CD4-positive, alpha-beta T cell treated with Interleukin-17A for 4 hours (primary cell): ENCODE data around the gene BAG5.
"Not testable (repeated sequence)": the region's sequence is repeated elsewhere in the genome, so short reads cannot be mapped to it uniquely, and the experiment has no call there.

Source experiments
- DNase-seq: peaks from one replicate; pipeline ENCODE4 v3.0.0-alpha.2; 2020; ENCODE audit warnings: mixed read lengths

The BAG5 gene

GRCh38 chr14:103521951-103522563 lies 40.4 kb downstream of the BAG5 start:
- peak; percentile 31 for DNase-seq

GRCh38 chr14:103521438-103521950 lies 41.0 kb downstream of the BAG5 start:
- DNase-seq, result peak; percentile 22

DNA sequence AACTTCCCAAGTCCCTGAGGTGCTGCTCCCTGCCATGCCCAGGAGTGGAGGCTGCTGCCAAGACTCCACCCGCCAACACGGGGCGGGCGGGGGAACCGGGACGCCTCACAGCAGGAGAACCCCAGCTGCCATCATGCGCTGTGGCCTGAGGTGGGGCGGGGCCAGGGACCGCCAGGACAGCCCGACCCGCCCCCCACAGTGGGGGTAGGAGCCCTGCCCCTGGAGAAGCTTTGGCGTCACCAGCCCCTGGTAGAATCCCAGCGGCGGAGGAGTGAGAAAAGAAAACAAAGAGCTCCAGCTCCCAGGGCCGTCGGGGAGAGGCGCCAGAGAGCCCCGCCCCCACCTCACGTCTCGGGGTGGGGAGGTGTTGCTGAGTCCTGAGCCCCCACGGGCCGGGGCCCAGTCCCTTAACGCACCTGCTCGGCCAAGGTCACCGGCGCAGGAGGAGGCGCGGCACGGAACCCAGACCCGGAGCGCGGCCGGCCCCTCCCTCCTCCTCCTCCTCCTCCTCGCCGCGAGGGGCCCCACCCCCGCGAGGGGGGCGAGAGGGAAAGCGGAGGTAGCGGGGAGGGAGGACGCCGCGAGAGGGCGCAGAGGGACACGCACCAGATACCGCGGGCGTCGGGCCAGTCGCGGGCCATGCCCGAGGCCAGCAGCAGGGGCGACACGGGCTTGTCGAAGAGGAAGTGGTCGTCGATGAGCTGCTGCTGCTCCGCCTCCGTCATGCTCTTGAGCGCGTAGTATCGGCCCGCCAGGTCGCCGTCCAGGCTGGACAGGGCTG lies 41.6 kb downstream of the BAG5 start:
- peak; percentile 79 for DNase-seq

DNA sequence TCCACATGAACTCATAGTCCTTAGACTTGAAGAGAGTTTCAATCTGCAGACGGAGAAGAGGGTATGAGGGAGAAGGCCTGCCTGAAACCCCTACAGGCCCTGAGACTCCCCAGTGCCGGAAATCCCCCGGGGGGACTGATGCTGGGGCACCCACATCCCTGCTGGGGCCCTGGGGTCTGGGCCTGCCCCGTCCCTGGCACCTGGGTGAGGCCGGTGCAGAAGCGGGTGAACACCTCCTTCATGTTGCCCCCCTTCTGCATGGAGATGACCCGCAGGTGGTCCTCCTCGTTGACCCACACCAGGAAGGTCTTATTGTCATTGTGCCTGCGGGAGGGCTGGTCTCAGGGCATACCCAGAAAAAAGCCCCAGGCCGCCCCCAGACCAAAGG lies 42.2 kb downstream of the BAG5 start:
- no peak for DNase-seq

- no peak for DNase-seq
Observed at GRCh38 chr14:103519837-103520212, 42.6 kb downstream of the BAG5 start.

DNA sequence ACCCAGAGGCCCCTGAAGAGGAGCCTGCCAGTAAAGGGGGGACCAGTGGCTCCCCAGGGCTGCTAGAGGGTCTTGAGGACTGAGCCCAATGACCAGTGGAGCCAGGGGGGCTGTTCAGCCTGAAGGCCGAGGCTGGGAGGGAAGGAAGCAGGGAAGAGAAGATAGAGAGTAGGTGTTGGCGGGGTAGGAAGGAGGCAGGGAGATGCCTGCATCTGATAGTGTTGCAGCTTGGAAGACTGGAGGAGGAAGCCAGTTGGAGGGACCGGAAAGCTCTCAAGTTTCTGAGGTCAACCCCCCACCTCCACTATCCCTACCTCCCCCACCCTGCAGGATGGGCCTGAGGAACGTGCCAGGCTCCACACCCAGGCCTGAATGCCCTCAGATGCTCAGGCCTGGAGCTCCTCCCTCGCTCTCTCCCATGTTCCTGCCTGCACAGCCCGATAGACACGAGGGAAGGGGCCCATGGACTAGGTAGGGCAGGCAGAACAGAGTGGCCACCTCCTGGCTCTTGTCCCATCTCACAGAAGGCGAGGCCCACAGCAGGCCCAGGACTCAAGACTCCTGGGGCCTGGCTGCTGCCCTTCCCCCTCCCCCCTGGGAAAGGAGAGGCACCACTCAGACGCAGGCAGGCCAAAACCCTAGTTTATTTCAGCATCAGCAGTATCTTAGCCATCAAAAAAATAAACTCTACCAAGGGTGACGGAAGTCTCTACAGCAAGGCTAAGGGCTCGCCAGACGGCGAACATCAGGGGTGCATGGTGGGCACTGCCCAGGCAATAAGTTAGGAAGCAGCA lies 43.2 kb downstream of the BAG5 start:
- DNase-seq, result no peak

DNA sequence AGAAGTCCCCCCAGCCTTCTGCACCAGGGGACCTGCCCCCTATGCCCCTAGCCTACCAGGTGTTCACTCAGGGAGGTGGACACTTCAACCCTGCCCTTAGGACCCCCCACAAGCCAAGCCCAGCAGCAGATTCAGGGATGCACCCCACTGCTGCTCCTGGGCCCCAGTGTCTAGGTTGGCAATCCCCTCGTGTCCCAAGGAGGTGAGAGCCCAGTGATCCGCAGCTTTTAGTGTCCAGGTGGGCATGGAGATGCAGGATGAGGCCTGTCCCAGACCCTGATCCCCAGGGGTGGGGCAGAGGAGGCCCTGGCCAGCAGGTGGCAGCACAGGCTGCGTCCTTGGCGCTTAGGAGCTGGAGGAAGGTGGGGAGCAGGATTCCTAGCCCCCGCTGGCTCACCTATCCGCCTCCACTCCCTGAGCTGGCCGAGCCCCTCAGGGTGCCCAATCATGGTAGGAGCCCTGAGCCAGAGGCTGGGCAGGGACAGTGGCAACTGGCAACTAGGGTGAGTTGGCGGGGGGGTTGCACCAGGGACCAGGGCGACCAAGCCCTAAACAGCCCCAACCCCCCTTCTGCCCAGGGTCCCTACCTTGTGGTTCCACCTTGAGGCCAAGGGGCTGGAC lies 43.9 kb downstream of the BAG5 start:
- peak; percentile 75 for DNase-seq

DNA sequence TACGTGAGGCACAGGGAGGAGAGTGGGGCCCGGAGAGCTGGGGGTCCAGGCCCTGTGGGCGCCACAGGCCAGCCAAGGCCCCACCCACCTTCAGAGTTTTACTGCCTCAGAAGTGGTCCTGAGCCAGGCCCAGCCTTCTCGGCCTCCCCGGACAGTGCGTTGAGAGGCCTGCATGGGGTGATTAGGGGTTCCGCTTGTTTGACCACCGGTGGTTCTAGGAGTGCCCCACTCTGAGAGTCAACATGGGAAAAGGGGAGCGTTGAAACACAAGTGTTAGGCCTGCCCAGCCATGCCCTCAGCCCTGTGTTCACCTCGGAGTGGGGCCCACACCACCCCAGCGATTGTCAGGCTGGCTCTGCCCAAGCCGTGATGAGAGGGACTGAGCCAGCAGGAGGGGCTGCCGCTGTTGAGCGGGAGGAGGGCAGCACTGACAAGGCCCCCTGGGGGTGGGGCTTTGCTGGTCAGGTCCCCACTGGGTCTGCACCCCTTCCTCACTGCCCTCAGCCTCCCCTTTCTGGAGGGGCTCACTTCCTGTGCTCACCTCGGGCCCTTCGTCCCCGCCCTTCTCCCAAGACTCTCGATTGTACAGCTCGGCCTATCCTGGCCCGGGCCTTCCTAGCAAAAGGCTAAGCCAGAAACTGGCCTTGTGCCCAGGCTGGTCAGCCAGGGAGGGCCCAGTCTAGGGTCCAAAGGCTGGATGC lies 44.6 kb downstream of the BAG5 start:
- DNase-seq, result no peak

GRCh38 chr14:103517174-103517566 lies 45.3 kb downstream of the BAG5 start:
- no peak for DNase-seq

DNA sequence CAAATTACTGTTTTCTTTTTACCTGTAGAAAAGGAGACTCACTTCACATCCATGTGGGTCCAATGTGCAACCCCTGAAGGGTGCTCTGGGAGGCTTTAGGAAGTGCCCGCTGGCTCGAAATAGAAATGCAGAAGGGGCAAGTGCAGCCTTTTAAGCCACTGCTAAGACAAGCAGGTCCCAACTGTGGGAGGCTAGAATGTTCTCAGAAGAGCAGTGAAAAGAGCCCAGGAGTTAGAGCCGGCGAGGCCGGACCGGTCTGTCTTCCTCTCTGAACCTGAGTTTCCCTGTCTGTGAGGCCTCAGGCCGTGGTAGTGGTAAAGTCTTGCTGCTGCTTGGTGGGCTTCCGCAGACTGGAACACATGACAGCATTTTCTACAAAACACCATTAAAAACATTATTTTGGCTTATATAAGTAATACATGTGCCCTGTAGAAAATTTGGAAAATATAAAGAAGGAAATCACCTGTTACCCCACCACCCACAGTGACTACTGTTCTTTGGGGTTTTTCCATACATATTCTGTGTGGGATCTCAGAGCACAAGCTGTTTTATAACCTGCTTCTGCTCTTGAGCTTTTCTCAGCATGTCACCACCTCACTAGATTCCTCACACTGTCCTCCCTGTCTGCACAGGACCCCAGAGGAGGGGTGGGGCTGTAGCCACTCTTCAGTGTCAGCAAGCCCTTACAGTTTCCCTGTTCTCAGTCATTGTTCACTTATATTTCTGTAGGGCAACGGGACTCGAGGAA lies 45.9 kb downstream of the BAG5 start:
- no peak for DNase-seq

GRCh38 chr14:103514596-103515421 lies 47.6 kb downstream of the BAG5 start:
- DNase-seq, result no peak

DNA sequence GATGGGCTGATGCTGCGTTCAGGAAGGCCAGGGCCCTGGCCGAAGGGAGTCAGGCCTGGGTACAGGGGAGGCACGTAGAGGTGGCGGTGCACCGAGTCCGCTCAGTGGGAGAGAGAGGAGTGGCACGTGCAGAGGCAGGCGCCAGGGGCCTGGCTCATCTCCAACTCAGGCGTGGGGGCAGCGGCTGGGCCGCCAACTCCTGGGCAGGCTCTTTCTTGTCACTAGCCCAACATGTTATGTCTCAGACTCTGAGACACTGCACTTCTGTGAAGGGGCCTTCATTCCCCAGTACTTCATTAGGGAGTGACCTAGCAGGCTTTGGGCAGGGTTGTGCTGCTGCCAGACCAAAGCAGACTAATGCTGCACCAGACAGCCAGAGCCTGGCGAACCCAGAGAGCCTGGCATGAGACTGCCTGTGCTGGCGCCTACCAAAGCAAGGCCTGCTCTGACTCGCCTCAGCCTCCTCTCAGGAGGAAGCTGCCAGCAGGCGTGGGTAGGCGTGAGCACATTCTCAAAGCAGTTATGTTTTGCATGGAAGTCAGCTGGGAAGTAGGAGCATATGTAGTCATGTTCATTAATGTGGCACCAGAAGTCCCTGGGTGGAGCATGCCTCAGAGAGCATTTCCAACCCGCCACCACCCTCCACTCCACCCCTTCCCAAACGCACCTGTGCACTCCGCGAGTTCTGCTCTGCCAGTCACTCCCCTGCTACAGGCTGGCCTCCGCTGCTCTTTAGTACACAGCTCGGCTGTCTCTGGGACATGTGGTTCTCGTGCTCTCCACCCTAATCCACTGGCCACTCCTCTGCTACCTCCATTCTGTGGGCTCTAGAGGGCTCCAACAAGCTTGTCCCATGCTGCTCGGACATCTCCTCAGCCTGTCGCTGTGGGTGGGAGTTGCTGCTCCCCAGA lies 49.5 kb downstream of the BAG5 start:
- DNase-seq, result no peak

GRCh38 chr14:103512180-103512579 lies 50.3 kb downstream of the BAG5 start:
- DNase-seq, result not testable (repeated sequence)

- DNase-seq, result no peak
Observed at GRCh38 chr14:103510724-103511693, 51.4 kb downstream of the BAG5 start.

DNA sequence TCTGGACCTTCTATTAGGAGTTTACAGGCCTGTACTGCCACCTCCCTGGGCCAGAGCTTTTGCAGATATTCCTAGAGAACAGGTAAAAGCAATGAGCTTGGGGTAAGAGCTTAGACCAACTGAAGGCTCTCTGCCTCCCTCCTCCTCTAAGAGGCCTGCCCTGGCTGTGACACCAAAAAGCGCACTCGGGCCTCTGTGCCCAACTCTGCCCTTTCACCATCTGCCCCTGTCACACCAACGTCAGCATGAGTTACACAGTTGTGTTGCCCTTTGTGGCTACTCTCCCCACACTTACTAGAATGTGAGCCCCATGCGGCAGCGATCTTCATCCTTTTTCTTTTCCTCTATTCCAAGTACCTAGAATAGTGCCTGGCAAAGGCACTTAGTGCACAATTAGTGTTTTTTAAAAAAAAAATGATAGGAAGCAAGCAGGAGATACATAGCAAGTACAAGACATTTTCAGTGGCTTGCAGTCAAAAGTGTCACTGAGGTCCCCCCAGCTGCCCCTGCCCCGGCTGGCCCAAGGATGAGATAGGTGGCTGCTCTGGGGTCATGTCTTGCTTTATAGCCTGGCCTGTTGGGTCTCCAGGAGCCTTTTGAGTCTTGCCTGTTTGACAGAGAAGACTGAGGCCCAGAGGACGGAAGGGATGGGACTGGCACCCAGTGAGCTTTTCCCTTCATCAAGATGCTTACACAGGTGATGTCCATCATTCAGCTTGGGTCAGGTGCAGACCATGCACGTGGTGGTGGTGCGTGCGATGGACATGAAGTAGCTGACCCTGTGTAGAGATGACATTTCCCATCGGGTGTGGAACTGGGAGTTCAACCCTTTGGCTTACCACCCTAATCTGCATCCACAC lies 52.4 kb downstream of the BAG5 start:
- DNase-seq, result no peak

GRCh38 chr14:103508521-103509329 lies 53.7 kb downstream of the BAG5 start:
- no peak for DNase-seq

- no peak for DNase-seq
Observed at GRCh38 chr14:103507751-103508150, 54.7 kb downstream of the BAG5 start.
